ENCODE measurements around the gene TAB3.
"Not testable (repeated sequence)": the region's sequence is repeated elsewhere in the genome, so short reads cannot be mapped to it uniquely, and the experiment has no call there.

Gene TAB3

DNA sequence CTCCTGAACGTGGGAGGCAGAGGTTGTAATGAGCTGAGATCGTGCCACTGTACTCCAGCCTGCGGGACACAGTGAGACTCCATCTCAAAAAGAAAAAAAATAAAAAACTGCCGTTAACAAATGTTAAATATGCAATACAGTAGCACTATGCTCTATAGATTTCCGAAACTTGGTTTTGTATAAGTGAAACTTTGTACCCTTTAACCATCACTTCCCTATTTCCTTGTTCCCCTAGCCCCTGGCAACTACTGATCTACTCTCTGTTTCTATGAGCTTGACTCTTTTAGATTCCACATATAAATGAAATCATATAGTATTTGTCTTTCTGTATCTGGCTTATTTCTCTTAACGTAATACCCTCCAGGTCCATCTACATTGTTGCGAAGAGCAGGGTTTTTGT, 74.1 kb downstream of the TAB3 start:
- no peak for DNase-seq

GRCh38 chrX:30812326-30812725, 76.7 kb downstream of the TAB3 start:
- DNase-seq, result no peak

GRCh38 chrX:30806187-30806728, 82.8 kb downstream of the TAB3 start:
- no peak for DNase-seq

DNA sequence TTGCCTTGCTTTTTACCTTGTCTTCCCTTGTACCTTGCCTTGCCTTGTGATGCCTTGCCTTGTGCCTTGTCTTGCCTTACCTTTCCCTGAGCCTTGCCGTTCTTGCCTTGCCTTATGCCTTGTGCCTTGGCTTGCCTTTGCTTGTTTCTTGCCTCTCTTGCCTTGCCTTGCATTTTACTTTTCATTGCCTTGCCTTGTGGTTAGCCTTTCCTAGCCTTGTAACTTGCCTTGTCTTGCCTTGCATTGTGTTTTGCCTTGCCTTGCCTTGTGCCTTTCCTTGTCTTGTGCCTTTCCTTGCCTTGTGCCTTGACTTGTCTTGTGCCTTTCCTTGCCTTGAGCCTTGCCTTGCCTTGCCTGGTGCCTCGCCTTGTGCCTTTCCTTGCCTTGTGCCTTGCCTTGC, 84.6 kb downstream of the TAB3 start:
- DNase-seq, result no peak

DNA sequence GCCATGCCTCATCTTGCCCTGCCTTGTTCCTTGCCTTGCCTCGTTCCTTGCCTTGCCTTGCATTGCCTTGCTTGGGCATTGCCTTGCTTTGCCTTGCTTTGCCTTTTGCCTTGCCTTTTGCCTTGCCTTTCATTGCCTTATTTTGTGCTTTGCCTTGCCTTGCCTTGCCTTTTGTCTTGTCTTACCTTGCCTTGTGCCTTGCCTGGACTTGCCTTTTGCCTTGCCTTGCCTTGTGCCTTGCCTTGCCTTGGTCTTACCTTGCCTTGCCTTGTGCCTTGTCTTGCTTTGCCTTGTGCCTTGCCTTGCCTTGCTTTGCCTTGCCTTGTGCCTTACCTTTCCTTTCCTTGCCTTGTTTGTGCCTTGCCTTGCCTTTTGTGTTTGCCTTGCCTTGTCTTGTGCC, 88.2 kb downstream of the TAB3 start:
- no peak for DNase-seq

DNA sequence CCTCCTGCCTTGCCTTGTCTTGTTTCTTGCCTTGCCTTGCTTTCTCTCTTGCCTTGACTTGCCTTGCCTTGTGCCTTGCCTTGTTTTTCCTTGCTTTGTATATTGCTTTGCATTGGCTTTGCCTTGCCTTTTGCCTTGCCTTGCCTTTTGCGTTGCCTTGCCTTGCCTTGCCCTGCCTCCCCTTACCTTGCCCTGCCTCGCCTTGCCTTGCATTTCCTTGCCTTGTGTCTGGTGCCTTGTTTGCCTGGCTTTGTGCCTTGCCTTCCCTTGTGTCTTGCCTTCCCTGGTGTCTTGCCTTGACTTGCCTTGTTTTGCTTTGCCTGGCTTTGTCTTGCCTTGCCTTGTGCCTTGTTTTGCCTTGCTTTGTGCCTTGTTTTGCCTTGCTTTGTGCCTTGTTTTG, 89.7 kb downstream of the TAB3 start:
- no peak for DNase-seq

- no peak for DNase-seq
These were observed 90.2 kb downstream of the TAB3 start for GRCh38 chrX:30798810-30799209.

DNA sequence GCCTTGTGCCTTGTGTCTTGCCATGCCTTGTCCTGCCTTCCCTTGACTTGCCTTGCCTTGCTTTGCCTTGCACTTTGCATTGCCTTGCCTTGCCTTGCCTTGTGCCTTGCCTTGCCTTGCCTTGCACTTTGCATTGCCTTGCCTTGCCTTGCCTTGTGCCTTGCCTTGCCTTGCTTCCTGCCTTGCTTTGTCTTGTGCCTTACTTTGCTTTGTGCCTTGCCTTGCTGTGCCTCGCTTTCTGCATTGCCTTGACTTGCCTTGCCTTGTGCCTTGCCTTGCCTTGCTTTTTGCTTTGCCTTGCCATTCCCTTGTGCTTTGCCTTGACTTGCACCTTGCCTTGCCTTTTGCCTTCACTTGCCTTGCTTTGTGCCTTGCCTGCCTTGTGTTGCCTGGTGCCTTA, 91.8 kb downstream of the TAB3 start:
- DNase-seq, result not testable (repeated sequence)

DNA sequence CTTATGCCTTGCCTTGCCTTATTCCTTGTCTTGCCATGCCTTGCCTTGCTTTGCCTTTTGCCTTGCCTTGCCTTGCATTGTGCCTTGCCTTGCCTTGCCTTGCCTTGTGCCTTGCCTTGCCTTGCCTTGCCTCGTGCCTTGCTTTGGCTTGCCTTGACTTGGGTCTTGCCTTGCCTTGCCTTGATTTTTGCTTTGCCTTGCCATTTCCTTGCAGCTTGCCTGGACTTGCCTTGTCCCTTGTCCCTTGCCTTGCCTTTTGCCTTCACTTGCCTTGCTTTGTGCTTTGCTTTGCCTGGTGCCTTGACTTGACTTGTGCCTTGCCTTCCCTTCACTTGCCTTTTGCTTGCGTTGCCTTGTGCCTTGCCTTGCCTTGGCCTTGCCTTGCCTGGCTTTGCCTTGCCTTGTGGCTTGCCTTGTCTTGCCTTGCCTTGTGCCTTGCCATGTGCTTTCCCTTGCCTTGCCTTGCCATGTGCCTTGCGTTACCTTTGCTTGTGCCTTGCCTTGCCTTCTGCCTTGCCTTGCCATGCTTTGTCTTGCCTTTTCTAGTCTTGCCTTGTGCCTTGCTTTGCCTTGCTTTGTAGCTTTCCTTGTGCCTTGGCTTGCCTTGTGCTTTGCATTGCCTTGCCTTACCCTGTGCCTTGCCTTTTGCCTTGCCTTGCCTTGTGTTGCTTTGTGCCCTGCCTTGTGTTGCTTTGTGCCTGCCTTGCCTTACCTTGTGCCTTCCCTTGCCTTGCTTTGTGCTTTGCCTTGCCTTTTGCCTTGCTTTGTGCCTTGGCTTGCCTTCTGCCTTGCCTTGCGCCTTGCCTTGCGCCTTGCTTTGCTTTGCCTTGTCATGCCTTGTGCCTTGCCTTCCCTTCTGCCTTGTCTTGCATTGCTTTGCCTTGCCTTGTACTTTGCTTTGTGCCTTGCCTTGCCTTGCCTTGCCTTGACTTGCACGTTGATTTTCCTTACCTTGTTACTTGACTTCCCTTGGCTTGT, 92.8 kb downstream of the TAB3 start:
- no peak for DNase-seq

DNA sequence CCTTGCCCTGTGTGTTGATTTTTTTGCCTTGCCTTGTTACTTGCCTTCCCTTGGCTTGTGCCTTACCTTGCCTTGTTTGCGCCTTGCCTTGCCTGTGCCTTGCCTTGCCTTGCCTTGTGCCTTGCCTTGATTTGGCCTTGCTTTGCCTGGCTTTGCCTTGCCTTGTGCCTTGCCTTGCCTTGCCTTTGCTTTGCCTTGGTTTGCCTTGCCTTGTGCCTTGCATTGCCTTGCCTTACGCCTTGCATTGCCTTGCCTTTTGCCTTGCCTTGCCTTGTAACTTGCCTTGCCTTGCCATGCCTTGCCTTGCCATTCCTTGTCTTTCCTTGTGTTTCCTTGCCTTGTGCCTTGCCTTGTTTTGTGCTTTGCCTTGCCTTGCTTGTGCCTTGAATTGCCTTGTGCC, 94.6 kb downstream of the TAB3 start:
- DNase-seq, result no peak

GRCh38 chrX:30793767-30794103, 95.3 kb downstream of the TAB3 start:
- no peak for DNase-seq

GRCh38 chrX:30793075-30793766, 95.8 kb downstream of the TAB3 start:
- no peak for DNase-seq

DNA sequence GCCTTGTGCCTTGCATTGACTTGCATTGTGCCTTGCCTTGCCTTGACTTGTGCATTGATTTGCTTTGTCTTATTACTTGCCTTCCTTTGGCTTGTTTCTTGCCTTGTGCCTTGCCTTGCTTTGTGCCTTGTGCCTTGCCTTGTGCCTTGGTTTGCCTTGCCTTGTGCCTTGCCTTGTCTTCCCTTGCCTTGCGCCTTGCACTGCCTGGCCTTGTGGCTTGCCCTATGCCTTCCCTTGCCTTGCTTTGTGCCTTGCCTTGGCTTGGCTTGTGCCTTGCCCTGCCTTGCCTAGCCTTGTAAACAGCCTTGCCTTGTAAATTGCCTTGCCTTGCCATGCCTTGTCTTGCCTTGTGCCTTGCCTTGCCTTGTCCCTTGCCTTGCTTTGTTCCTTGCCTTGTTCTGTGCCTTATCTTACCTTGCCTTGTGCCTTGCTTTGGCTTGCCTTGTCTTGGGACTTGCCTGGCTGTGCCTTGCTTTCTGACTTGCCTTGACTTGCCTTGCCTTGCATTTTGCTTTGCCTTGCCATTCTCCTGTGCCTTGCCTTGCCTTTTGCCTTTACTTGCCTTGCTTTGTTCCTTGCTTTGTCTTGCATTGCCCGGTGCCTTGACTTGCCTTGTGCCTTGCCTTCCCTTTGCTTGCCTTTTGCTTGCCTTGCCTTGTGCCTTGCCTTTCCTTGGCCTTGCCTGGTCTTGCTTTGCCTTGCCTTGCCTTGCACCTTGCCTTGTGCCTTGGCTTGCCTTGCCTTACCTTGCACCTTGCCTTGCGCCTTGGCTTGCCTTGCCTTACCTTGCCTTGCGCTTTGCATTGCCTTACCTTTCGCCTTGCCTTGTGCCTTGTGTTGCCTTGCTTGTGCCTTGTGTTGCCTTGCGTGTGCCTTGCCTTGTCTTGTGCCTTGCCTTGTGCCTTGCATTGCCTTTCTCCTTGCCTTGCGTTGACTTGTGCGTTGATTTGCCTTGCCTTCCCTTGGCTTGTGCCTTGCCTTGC, 97.5 kb downstream of the TAB3 start:
- no peak for DNase-seq

DNA sequence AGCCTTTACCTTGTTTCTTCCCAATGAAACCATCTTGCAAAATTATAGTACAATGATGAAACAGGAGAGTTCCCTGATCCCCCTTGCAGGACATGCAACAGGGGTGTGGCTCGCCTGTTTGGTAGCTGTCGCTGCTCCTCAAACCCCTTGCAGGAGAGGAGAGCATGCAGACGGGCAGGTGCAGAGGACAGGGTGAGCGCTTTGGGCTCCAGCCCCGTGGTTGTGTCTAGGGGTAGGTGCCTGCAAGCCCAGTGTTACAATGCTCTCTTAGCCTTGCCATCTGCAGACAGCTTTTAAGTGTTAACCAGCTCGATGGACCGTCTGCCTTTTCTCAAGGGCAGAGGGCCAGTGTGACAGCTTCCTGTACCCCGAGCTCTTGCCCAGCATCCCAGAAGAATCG, 102.0 kb downstream of the TAB3 start:
- no peak for DNase-seq

DNA sequence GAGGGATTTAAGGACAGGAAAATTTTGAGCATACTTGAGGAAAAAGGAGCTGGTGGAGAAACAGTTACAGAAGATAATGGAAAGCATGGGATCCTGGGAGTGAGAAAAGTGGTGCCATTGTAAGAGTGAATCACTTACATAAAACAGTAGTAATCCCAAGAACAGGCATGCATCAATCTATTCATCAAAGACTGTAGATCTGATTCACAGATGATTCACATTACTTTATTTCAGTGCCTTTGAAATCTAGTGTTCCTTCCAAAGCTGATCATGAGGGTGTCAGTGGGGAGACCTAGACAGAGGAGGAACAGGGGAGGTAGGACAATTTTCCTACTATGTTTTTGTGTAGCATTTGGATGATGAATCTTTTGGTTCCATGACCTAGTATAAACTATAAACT, 102.7 kb downstream of the TAB3 start:
- no peak for DNase-seq

DNA sequence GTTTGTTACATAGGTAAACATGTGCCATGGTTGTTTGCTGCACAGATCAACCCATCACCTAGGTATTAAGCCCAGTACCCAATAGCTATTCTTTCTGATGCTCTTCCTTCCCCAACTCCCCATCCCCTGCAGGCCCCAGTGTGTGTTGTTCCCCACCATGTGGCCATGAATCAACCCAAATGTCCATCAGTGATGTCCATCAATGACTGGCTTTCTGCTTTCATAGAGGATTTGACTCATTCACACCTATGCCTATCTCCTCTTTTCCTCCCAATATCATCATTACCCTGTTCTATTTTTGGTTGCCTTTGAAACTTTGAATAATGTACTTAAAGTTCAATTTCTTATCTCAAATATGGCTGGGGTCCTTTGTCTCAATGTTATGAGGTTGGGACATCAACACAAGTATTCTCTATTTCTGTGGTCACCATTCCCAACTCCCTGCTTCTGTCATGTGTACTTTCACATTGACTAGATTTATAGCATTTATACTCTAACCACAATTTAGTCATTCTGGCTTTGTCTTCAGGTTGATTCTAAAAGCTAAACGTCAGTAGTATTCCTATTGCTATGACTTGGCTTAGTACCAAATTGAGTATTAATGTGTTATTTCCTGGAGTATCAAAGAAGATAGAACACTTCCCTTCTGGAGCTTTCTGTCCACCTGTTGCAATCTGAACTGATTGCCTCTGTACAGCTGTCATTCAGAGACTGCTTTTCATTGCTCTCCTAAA, 107.2 kb downstream of the TAB3 start:
- no peak for DNase-seq

GRCh38 chrX:30779453-30780030, 109.5 kb downstream of the TAB3 start:
- no peak for DNase-seq

GRCh38 chrX:30777575-30777974, 111.5 kb downstream of the TAB3 start:
- DNase-seq, result no peak

All from activated naive CD4-positive, alpha-beta T cell (primary cell).